Gastrocnemius medialis (tissue), 4 donors: ENCODE data around the gene CSTA. TPM values are rescaled to one million over a fixed set of nuclear protein-coding genes. Genes with fewer than 3 reads are reported as not detected.

Source experiments
- ATAC-seq, 2 donors: fragments of 150-250 bp; one replicate each; pipeline ENCODE4 v1.9.1; 2016
- DNase-seq, 2 donors: peaks; one replicate each; pipeline ENCODE4 v3.0.0-alpha.2; 2019
- H3K27ac ChIP-seq, 4 donors: fragments of 200-600 bp; sonication (generic); 1 replicate in 1 of 4; 2 replicates in 3 of 4; pipeline ENCODE4 v1.5.1; 2016 to 2018; ENCODE audit warnings: mild to moderate bottlenecking in 2 of 4, moderate library complexity in 1 of 4
- H3K27me3 ChIP-seq, 3 donors: fragments of 200-600 bp; sonication (generic) in 2 of 3; 1 replicate in 1 of 3; 2 replicates in 2 of 3; pipeline versions ENCODE4 v1.5.1 to v1.6.0; 2016 to 2019; ENCODE audit warnings: mild to moderate bottlenecking in 1 of 3, moderate library complexity in 1 of 3
- H3K36me3 ChIP-seq, 2 donors: fragments of 200-600 bp; sonication (generic) in 1 of 2; one replicate each; pipeline ENCODE4 v1.5.1; 2017 to 2018
- H3K4me1 ChIP-seq, 2 donors: fragments of 200-600 bp; sonication (generic) in 1 of 2; one replicate each; pipeline ENCODE4 v1.5.1; 2016 to 2017; ENCODE audit warnings: mild to moderate bottlenecking in 2 of 2
- H3K4me3 ChIP-seq, 4 donors: fragments of 200-600 bp; sonication (generic) in 3 of 4; 1 replicate in 1 of 4; 2 replicates in 3 of 4; pipeline ENCODE4 v1.5.1; 2016 to 2019; ENCODE audit warnings: mild to moderate bottlenecking in 2 of 4
- H3K9me3 ChIP-seq, 3 donors: fragments of 200-600 bp; sonication (generic) in 2 of 3; 1 replicate in 1 of 3; 2 replicates in 2 of 3; pipeline ENCODE4 v1.5.1; 2016 to 2019
- CTCF ChIP-seq, 5 experiments: fragments of 450-650 bp in 3 of 5; fragments of 200-600 bp in 2 of 5; sonication (generic) in 2 of 5; IDR thresholded peaks in 4 of 5; conservative IDR thresholded peaks in 1 of 5; 1 replicate in 4 of 5; 2 replicates in 1 of 5; pipeline ENCODE4 v1.5.1; 2016 to 2019; ENCODE audit warnings: antibody characterized with exemption in 5 of 5, mild to moderate bottlenecking in 3 of 5, moderate library complexity in 3 of 5
- POLR2A ChIP-seq, 2 donors: fragments of 450-650 bp; IDR thresholded peaks; one replicate each; pipeline ENCODE4 v1.6.1; 2017; ENCODE audit warnings: antibody characterized with exemption in 2 of 2, mild to moderate bottlenecking in 2 of 2, moderate library complexity in 2 of 2
- in situ Hi-C, 4 donors: fragments of 200-750 bp; cut with MboI; loops; one replicate each; pipeline versions ENCODE4 v1.15.0 to v1.8.0; 2017; ENCODE audit warnings: low sequenced_read_pairs in 4 of 4
- intact Hi-C: fragments of 100-400 bp; cut with DNase I; formaldehyde crosslinking; loops from one replicate; pipeline ENCODE4 v1.15.1; 2023; ENCODE audit warnings: low total_unique reads
- total RNA-seq, 4 donors: library from RNA; depleted of rRNA; stranded (reverse); fragments of >200 nt; gene quantifications; one replicate each; pipeline versions ENCODE4 v1.1.0 to v1.2.3, GENCODE V29; 2016

The CSTA gene
- total RNA-seq, 4 donors from 2014 or later = 0.58 to 2.4 TPM; not detected in 2

DNA sequence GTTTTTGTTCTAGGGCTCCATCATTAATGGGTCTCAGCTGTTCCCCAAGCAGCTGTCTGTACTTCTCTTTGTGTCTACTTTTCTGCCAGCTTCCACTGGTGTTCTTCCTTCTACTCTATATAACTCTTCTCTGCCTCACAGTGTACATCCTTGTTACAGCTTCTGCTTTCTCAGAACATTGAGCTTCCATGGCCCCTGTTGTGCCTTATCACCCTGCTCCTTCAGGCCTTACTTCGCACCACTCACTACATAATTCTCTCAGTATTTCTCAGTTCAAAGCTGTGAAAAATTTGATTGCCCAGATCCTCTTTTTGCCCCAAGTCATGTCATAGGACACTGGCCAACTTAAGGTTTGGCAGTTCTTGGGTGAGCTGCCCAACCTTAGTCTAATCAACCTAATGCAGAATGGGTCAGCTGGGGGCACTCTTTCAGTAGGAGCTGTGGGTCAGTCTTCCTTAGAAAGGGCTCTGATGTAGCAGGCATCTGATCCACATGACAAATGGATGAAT, 28.9 kb downstream of the CSTA start:
- H3K9me3 ChIP-seq = no peaks in the 10 kb centered on the region
- in situ Hi-C loops = loop anchor here in 2 of 4 donors (25.0 kb wide), 1 partner anchor 817 kb away; the partner anchor contains the start of gene POLQ (in 2 of the 2)
- H3K4me1 ChIP-seq = no peaks in the 10 kb centered on the region
- intact Hi-C loops = no loop called here
- H3K36me3 ChIP-seq = peaks cover 0 to 14% of the 10 kb centered on the region in 2 donors
- DNase-seq (no peak), ATAC-seq (no peak)
- H3K4me3 ChIP-seq = no peak overlapping the region
- TF ChIP-seq CTCF (IDR thresholded peaks at IDR 0.05 in 4 of 5, conservative IDR thresholded peaks at IDR 0.05 in 1 of 5) (no peak), POLR2A (IDR thresholded peaks at IDR 0.05) (no peak)
- H3K27me3 ChIP-seq = no peaks in the 10 kb centered on the region
- H3K27ac ChIP-seq = no peak overlapping the region

DNA sequence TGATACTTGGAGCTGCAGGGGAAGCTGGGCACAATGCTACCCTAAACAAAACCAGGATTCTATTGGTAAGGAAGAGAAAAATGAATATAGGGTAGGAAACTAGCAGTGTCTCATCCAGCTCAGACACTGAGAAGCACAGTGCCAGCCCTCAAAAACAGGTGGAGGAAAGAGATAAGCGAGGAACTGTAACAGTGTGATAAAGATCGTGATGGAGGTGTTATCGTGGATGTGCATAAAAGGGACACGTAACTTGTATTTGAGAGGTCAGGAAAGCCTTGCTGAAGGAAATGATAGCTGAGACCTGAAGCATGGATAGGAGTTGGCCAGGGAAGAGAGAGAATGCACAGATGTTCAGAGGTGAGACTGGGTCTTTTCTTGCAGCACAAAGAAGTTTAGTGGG, 30.6 kb downstream of the CSTA start:
- no peaks in the 10 kb centered on the region for H3K4me1 ChIP-seq
- no peaks in the 10 kb centered on the region for H3K9me3 ChIP-seq
- no peak for DNase-seq
- in situ Hi-C loops = loop anchor here in 2 of 4 donors (25.0 kb wide), 1 partner anchor 818 kb away; the partner anchor contains the start of gene POLQ (in 2 of the 2)
- intact Hi-C loops = no loop called here
- no peaks in the 10 kb centered on the region for H3K27me3 ChIP-seq
- H3K36me3 ChIP-seq = peaks cover 0 to 15% of the 10 kb centered on the region in 2 donors
- no peak for TF ChIP-seq POLR2A (IDR thresholded peaks at IDR 0.05)
- no peak overlapping the region for H3K4me3 ChIP-seq
- no peak overlapping the region for H3K27ac ChIP-seq
- ATAC-seq = no peak

GRCh38 chr3:122356402-122356801, 31.4 kb downstream of the CSTA start:
- Histone ChIP-seq H3K27me3 (no peaks in the 10 kb centered on the region), H3K4me3 (no peak overlapping the region), H3K27ac (no peak overlapping the region), H3K36me3 (peaks cover 0 to 15% of the 10 kb centered on the region in 2 donors), H3K9me3 (no peaks in the 10 kb centered on the region), H3K4me1 (no peaks in the 10 kb centered on the region)
- TF ChIP-seq POLR2A (IDR thresholded peaks at IDR 0.05) (no peak), CTCF (IDR thresholded peaks at IDR 0.05 in 4 of 5, conservative IDR thresholded peaks at IDR 0.05 in 1 of 5) (no peak)
- in situ Hi-C loops = loop anchor here in 2 of 4 donors (25.0 kb wide), 1 partner anchor 819 kb away; the partner anchor contains the start of gene POLQ (in 2 of the 2)
- ATAC-seq (no peak), DNase-seq (no peak)
- intact Hi-C loops = no loop called here

GRCh38 chr3:122357828-122358702, 33.0 kb downstream of the CSTA start:
- Histone ChIP-seq H3K27me3 (no peaks in the 10 kb centered on the region), H3K4me3 (no peak overlapping the region), H3K9me3 (no peaks in the 10 kb centered on the region), H3K4me1 (no peaks in the 10 kb centered on the region), H3K36me3 (peaks cover 0 to 29% of the 10 kb centered on the region in 2 donors), H3K27ac (no peak overlapping the region)
- no peak for TF ChIP-seq CTCF (IDR thresholded peaks at IDR 0.05 in 4 of 5, conservative IDR thresholded peaks at IDR 0.05 in 1 of 5)
- TF ChIP-seq POLR2A (IDR thresholded peaks at IDR 0.05) = no peak
- ATAC-seq = no peak
- in situ Hi-C loops = loop anchor here in 2 of 4 donors (25.0 kb wide), 1 partner anchor 821 kb away; the partner anchor contains the start of gene POLQ (in 2 of the 2)
- DNase-seq = no peak
- intact Hi-C loops = no loop called here

DNA sequence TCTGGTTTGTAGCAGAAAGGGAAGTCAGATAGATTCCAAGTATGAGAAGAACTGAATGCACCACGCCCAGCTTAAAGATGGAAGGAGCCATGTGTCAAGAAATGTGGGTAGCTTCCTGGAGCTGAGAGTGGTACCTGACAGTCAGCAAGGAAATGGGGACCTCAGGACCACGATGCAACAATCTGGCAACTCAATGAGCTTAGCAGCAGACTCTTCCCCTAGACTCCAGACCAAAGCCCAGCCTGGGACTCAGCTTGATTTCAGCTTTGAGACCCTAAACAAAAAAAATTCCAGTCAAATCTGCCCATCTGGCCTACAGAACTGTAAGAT, 33.6 kb downstream of the CSTA start:
- Histone ChIP-seq H3K9me3 (no peaks in the 10 kb centered on the region), H3K27ac (no peak overlapping the region), H3K27me3 (no peaks in the 10 kb centered on the region), H3K36me3 (peaks cover 0 to 33% of the 10 kb centered on the region in 2 donors), H3K4me3 (no peak overlapping the region), H3K4me1 (no peaks in the 10 kb centered on the region)
- DNase-seq (no peak), ATAC-seq (no peak)
- in situ Hi-C loops (loop anchor here in 2 of 4 donors (25.0 kb wide), 1 partner anchor 821 kb away; the partner anchor contains the start of gene POLQ (in 2 of the 2)), intact Hi-C loops (no loop called here)
- TF ChIP-seq POLR2A (IDR thresholded peaks at IDR 0.05) = no peak
- TF ChIP-seq CTCF (IDR thresholded peaks at IDR 0.05 in 4 of 5, conservative IDR thresholded peaks at IDR 0.05 in 1 of 5) = no peak
